HG02678 (cell line): ENCODE data around the gene NOL11.
"Not testable (repeated sequence)": the region's sequence is repeated elsewhere in the genome, so short reads cannot be mapped to it uniquely, and the experiment has no call there.

Source experiments
- ATAC-seq: cut with Tn5 transposase; IDR thresholded peaks from one replicate; pipeline ENCODE4 v1.9.1; 2021; ENCODE audit warnings: mild to moderate bottlenecking, moderate library complexity; ENCODE audit not compliant: unreplicated experiment

Gene NOL11

DNA sequence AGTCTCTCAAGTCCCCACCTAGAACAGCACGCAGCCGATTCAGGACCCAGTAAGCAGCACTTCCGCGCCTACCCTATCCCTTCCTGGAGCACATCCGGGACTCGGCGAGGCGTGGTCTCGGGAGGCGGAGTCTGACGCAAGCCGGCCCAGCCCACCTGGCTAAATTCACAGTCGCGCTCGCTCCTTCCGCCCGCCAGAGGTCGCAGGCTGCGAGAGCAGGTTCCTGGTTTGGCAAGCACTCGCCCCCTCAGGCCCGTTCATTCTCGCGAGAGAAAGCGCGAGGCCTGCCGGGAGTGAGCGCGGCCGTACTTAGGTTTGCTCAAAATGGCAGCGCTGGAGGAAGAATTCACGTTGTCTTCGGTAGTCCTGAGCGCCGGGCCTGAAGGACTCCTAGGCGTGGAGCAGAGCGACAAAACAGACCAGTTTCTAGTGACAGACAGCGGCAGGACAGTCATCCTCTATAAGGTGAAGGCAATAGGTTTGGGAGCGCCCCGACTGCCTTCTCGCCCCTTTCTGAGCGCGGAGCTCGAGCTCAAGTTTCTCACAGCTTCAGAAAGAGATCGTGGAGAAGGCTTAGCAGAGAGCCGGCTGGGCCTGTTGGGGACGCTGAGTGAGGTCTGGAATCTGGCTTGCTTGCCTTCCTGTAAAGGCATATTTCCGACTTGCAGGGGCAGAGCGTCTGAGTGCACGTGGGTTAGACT lies at the start of gene NOL11:
Gene NOL11, plus strand, starts transcription at position 313 of the 701 bp plus-strand sequence. Its CDS starts 12 bp downstream, at position 325.
- ATAC-seq, result peak; percentile 94

DNA sequence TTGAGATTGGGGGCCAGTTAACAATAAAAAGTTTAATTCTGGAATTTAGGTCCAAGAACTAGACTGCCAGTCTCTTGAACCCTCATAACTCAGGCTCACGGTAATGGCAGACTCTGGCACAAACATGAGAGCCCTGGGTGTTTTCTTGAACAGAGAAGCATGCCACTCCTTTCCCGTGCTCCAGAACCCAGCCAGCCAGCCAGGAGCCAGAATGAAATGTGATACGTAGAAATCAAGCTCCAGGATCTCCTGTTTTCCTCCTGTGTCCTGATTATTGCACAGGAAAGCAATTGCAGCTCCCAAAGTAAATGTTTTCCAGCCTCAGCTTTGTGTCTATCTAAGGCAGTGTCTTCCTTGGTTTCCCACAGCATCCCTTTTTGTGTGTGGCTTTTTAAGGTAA lies 46.2 kb upstream of the NOL11 start:
- ATAC-seq, result no peak

DNA sequence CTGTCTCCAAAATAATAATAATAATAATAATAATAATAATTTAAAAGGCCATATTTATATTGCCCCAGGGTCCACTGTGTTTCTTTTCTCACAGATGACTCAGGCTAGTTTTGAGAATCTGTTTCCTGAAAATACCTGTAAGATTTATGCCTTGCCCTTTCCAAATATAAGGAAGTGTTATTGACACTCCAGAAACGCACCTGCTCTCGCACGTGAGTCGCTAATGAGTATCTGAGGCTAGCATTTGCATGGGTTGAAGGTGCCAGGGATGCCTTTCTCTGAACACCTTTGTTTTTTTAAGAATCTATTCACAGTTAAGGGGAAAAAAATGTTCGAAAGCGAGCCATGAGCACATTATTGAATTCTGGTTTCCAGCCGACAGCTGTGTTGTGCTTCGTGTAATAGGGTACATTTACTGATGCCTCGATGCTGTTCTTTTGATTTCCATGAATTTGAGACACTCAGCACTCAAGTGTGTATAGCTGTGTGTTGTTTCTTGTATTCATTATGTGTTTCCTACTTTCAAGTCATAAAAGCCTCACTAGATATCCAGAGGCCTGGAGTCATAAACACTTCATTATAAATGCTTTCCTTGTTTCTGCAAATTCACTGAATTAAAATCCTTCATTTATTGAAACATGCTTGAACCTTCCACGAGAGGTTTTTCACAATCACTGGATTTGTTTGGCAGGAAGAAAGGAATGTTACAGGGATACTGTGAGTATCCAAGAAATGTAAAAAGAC lies 45.0 kb upstream of the NOL11 start:
- no peak for ATAC-seq

DNA sequence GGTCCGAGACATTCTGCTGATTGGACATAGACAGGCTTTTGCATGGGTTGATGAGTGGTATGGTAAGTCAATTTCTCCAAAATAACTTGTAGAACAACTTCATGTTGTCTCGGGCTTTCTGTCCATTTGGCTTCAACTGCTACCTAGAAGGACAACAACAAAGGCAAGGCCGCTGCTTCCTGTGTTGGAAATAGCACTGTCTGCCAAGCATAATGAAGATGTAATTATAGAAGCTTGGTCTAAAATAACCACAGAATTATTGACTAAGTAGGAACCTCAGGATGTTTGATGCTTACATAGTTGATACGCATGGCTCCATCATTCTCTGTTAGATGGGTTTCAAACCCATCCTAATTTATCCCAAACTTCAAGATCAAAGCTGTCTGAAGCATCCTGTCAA lies 42.3 kb upstream of the NOL11 start:
- ATAC-seq, result no peak

DNA sequence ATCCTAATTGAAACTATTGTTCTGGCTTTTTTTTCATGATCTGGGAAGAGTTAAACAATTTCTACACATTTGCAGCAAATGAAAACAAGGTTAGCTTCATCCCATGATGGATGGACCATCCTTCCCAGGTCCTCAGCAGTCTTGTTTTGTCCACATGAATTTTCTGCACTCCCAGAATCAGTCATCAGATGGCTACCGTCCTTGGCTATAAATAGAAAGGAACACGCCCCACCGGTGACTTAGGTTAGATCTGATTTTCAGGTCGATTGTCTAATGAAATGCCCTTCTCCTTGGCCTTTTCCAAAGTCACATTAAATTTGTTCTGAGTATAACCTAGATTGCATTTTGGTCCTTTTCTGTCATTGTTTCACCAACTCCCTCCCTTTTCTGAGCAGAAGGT lies 41.4 kb upstream of the NOL11 start:
- no peak for ATAC-seq

DNA sequence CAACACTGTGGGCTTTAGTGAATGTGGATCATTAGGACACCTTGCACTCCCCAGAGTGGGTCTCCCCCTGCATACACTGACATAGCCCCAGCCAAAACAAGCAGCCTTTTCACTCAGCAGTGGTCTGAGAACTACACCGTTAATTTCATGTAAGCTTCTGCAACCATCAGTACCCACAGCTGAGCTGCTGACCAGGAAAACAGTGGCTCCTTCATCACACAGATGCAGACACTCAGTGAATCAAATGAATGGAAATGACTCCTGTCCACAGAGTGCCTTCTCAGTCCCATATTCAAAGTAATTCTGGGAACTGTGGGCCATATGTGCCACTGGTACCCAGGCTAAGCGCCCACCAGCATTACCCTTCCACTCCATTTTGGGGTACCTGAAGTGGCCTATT lies 39.3 kb upstream of the NOL11 start:
- no peak for ATAC-seq

DNA sequence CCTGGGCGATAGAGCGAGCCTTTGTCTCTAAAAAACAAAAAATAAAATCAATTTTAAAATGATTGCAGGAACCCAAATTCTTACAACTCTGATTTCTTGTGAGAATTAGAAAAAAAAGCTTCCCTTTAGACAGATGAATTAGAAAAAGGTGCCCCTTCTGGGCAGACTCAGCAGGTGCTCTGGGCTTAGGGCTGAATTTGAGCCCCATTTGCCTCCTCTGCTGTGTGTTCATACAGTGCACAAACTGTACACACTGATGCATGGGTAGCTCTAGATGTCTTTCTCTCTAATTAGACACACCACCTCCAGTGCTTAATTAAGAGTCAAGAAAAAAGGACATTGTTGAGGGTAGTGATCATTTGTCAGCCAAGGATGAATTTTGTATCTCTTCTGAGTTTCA lies 38.5 kb upstream of the NOL11 start:
- no peak for ATAC-seq

DNA sequence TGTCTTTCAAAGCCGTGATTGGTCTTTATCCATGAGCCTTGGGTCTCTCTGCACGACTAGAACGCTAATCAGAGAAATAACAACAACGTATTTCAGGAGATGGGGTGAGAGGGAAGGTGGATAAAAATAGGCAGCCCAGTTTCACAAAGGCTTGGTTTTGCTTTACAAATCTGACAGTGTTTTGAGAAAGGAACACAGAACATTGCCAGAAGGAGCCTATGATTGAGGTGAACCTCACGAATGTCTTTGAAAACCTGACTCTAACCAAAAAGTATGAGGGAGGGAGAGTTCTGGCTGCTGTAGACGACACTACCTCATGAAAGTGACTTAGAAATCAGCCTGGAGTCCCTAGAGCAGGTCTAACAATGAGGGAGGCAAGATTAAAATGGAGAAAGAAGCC lies 38.0 kb upstream of the NOL11 start:
- no peak for ATAC-seq

DNA sequence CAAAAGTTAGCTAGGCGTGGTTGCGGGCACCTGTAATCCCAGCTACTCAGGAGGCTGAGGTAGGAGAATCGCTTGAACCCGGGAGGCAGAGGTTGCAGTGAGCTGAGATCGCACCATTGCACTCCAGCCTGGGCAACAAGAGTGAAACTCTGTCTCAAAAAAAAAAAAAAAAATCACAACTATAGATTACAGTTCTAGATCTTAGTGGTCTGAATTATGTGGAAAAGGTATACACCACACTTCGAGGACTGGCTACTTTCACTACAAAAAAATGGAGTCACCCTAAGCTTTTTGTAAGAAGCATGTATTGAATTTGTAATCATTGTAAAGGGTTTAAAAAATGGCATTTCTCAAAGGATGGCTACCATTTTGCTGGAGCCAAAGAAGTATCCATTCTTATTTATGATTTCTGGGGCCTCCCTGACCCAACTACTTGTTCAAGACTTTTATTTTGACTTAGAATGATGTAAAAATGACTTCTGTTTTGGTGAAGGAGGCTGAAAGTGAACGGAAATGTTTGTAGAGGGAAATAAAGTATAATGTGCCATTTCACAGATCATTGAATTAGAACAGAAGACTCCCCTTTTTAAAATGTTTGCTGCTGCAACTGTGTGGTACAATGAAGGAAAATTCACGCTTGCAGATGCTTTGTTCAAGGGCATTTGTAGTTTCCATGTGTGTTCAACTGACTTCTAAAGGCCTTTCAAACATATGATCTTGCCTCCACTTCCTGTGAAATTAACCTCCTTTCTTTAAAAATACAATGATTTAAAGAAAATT lies 37.1 kb upstream of the NOL11 start:
- ATAC-seq, result no peak

DNA sequence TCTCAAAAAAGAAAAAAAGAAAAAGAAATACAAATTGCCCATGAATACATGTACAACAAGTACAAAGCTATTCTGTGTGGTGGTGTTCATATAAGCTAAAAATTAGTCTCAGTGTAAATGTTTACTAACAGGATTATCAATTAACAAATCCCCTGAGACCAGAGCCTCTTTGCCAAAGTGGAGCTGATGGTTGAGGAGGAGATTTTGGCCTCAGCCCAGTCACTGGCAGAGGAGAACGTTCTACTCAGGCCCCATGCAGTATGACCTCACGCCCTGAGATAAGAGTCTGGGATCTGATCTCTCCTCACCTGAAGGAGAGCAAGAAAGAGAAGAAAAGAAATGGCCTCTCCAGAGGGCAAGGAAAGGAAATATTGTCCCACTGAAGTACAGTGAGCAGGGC lies 35.5 kb upstream of the NOL11 start:
- no peak for ATAC-seq

DNA sequence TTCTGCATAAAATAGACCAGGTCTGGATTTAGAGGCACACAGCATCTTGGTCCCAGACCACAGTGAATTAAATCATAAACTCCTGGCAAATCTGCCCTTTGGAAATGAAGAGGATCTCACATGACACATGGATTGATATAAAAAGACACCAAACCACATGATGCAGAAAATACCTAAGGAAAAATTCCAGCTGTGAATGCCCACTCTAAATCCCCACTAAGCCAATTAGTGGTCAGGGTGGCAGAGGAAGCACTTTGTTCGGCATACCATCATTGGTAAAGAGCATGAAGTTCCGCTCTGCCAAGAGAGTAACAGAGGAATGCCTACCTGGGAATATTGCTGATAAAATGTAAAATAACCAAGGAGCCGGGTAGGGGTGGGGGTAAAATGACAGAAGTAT lies 32.4 kb upstream of the NOL11 start:
- no peak for ATAC-seq

DNA sequence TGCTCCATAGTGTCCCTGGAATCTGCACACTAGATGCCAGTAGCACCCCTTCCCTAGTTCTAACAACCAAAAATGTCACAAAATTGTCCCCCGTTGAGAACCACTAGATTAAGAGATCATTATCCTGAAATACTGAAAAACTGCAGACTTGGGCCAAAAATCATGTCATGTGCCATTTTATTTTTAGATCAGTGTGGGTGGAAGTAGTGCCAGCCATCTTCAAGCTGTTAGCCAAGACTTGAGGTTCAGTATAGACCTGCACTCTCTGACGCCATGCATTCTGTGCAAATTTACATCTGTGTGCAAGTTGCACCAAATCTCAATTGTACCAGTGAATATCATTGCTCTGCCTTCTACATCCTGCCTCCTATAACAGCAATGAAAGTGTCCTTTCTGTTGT lies 31.5 kb upstream of the NOL11 start:
- no peak for ATAC-seq

DNA sequence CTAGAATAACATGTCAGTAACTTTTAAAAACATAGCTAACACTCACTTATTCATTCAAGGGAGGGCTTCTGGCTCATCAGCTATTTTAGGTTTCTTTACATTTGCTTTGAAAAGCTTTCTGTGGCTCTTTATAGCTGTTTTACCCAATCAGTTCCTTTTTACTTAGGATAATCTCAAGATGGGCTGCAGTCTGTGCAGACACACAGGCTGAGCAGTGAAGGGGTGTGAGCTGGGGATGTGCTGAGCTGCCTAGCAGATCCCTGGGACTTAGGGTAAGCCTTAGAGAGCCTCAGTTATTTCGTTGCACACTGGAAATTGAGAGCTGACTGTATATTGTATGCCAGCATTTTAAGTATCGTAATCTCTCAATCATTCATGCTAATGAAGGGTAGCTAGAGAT lies 30.2 kb upstream of the NOL11 start:
- no peak for ATAC-seq

DNA sequence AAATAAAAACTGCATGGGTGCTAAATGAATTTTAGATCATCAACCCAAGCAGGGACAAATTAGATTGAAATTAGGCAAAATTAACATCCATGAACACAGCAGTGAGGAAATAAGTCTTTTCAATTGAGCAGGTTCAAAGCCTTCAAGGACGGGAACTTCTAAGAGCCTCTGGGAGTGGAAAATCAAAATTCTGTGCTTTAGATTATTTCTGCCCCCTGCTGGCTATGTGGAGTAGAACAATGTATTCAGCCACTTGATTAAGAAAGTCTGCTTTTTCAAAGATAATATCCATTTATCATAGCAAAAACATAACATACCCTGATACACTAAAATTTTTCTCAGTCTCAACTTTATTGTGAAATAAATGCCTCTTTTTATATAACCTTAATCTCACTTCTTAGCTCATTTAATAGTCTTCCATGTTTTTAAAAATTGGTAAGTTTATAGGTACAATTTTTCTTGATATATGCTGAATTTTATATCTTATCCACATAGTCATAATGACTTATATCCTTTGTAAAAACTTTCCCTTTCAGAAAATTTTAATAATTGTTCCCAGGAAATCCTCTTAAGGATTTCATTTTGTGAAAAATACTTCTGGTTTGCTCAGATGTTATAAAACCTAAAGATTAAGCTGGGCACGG lies 28.1 kb upstream of the NOL11 start:
- no peak for ATAC-seq

DNA sequence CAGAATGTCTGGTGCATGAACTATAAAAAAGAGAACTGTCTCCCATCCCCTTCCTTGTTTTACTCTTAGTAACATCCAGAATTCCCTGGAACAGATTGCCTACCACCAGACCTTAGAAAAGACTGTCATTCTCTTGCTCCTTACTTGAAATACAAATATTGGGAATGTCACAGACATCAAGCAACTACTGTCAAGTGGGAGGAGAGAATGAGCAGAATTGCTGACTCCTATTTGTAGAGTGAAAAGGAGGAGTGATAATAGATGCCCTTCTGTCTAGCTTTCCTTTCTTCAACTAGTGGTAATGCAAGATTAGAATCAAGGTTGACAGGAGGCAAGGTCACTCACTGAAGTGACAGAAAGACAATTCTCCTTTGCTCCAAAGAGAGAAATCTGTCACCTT lies 23.9 kb upstream of the NOL11 start:
- no peak for ATAC-seq

DNA sequence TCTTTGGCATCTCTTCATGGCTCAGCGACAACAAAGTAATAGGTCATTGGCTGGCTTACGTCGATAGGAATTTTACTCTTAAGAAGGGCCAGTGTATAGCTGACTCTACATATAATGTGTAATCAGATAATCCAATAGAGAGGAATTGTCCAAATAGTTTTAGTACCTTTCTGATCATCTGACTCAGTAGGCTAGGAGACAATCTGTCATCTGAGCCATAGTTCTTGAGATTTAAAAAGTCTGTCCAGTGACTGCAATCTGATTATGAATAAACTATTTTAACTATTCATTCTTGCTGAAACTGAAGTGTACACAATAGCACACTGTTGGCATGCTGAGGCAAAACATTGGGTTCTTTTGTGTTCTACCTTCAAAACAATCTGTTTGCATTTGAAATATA lies 21.4 kb upstream of the NOL11 start:
- no peak for ATAC-seq

DNA sequence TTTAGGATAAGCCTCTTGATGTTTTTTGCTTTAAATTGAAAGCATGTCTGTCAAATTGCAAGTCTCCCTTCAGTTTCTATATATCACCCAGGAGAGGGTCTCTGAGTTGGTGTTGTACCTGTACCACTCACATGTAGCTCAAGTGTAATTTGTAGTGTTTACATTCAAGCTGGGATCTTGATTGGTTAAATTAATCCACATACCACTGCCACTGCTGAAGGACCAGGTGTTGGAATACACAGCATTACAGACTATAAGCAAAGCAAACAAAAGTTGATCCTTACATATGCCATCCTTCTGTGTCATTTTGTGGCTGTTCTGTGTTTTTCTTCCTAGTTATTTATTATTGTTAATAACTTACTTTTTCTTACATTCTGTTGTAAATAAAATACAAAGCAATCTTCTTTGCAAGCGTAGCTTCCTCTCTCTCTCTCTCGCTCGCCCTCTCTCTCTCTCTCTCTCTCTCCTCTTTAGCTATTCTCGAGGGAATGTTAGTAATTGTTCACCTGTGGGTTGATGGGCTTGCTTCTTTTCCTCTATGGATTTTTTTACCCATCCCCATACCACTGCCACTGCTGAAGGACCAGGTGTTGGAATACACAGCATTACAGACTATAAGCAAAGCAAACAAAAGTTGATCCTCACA lies 20.8 kb upstream of the NOL11 start:
- no peak for ATAC-seq

DNA sequence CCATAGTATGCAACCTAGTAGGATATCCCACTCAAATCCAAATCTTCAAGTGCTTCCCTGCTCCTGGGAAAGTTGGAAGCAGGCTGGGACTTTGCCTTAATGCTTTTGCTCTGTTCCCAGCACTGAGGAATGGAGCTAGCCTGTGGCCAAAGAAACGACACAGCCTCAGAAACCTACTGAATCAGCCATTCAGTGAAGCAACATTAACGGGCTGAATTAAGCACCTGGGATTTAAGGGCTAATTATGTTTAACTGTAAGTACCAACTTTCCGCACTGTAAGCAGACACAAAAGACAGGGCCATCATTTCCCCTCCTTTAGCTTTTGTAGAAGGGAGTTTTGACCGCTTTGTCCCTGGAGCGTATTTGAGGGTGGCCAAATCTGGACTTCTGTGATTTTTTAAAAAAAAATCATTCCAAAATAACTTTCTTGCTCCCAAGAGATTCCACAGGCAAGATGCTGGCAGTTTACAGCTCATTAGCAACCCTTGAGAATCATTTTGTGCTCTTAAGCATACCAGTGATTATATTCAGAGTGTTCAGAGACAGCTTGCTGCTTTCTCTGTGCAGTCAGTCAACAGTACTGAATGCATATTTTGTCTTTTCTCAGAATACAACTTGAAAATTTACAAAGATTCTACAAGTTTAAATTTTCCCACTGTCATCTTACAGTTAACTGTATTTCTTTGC lies 17.6 kb upstream of the NOL11 start:
- ATAC-seq, result no peak

DNA sequence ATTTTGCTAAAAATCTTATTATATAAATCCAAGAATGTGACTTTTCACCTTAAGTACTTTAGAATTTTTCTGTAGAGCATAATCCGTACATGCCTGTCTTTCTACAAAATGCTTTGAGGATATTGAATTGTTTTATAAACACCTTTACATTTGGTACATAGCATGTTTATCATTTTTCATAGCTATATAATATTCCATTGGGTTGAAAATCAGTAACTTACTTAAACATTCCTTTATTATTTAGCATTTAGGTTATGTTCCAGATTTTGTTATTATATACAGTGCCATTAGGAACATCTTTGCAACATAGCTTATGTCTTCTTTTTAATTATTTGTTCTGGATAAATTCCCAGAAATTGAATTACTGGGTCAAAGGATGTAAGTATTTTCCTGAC lies 17.0 kb upstream of the NOL11 start:
- ATAC-seq, result no peak

DNA sequence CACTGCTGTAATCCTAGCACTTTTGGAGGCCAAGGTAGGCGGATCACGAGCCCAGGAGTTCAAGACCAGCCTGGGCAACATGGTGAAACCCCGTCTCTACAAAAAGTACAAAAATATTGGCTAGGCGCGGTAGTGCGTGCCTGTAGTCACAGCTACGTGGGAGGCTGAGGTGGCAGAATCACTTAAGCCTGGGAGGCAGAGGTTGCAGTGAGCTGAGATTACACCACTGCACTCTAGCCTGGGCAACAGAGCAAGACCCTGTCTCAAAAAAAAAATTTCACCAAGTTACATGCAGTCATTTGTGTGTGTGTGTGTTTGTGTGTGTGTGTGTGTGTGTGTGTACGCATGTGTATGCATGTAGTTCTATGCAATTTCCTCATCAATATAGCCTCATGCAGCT lies 14.9 kb upstream of the NOL11 start:
- ATAC-seq, result not testable (repeated sequence)
